H1 (cell line): Measurements from ENCODE around the gene LCP1. TPM values are rescaled to one million over a fixed set of nuclear protein-coding genes. Genes with fewer than 3 reads are reported as not detected.
A peak's percentile ranks its signal among the peaks of the same experiment; 100 is the strongest.

ENCODE experiments used
- CTCF ChIA-PET: fragments of 300-600 bp; sonication (Branson Sonifier 250); formaldehyde crosslinking; loops from one replicate; lab custom pipeline; 2021; ENCODE audit not compliant: partially characterized antibody; lab: Charles Lee
- POLR2A ChIA-PET: fragments of 300-600 bp; sonication (Branson Sonifier 250); formaldehyde crosslinking; loops from one replicate; lab custom pipeline; 2021; ENCODE audit warnings: inconsistent platforms; ENCODE audit not compliant: partially characterized antibody; lab: Charles Lee
- DNase-seq, 2 experiments: peaks; one replicate each; pipeline versions ENCODE4 v3.0.0 to v3.0.0-alpha.2; 2010 to 2022; ENCODE audit warnings: low spot score in 2 of 2, low read depth in 1 of 2, mixed read lengths in 1 of 2
- FAIRE-seq: peaks from 2 replicates; lab custom pipeline; 2011; peaks lifted over from hg19 to GRCh38; lab: Jason Lieb, UNC
- H2AFZ ChIP-seq: 2 replicates; pipeline ENCODE4 v1.8.1; 2012; ENCODE audit warnings: low read length, inconsistent platforms
- H2AK5ac ChIP-seq: 2 replicates; pipeline ENCODE4 v1.6.1; 2013; ENCODE audit warnings: low read depth, low read length
- H2BK120ac ChIP-seq: replicated peaks from 2 replicates; pipeline ENCODE3; 2013; ENCODE audit warnings: low read depth, low read length, inconsistent platforms
- H2BK12ac ChIP-seq: 2 replicates; pipeline ENCODE4 v1.6.1; 2013; ENCODE audit warnings: low read depth, low read length
- H2BK15ac ChIP-seq: 2 replicates; pipeline ENCODE4 v1.6.1; 2013; ENCODE audit warnings: low read length
- H2BK20ac ChIP-seq: 2 replicates; pipeline ENCODE4 v1.6.1; 2013; ENCODE audit warnings: low read length
- H2BK5ac ChIP-seq: 2 replicates; pipeline ENCODE4 v1.6.1; 2013; ENCODE audit warnings: low read depth, low read length
- H3K14ac ChIP-seq: 2 replicates; pipeline ENCODE4 v1.6.1; 2013; ENCODE audit warnings: inconsistent platforms; ENCODE audit not compliant: insufficient read length
- H3K18ac ChIP-seq: 2 replicates; pipeline ENCODE4 v1.6.1; 2013; ENCODE audit warnings: low read length; ENCODE audit errors: extremely low read depth
- H3K23ac ChIP-seq: 2 replicates; pipeline ENCODE4 v1.6.1; 2013; ENCODE audit warnings: inconsistent platforms; ENCODE audit not compliant: insufficient read length
- H3K23me2 ChIP-seq: 2 replicates; pipeline ENCODE4 v1.6.1; 2013; ENCODE audit warnings: low read depth, low read length
- H3K27ac ChIP-seq: 2 replicates; pipeline ENCODE4 v1.6.1; 2011; ENCODE audit warnings: low read depth, low read length, inconsistent platforms
- H3K27me3 ChIP-seq, 4 experiments: replicated peaks in 1 of 4; 1 replicate in 1 of 4; 2 replicates in 3 of 4; pipeline versions ENCODE4 v1.6.1 to v1.8.1; 2011 to 2013; ENCODE audit warnings: low read length in 3 of 4, mild to moderate bottlenecking in 3 of 4, inconsistent platforms in 2 of 4, mixed read lengths in 2 of 4, moderate library complexity in 1 of 4; ENCODE audit not compliant: control insufficient read depth in 3 of 4, insufficient read depth in 3 of 4; ENCODE audit errors: extremely low read depth in 1 of 4
- H3K36me3 ChIP-seq, 4 experiments: 2 replicates each; pipeline versions ENCODE4 v1.6.1 to v1.8.1; 2011 to 2013; ENCODE audit warnings: mild to moderate bottlenecking in 4 of 4, low read length in 3 of 4, moderate library complexity in 2 of 4, control low read depth in 1 of 4, inconsistent platforms in 1 of 4; ENCODE audit not compliant: insufficient read depth in 4 of 4, control insufficient read depth in 2 of 4
- H3K4ac ChIP-seq: replicated peaks from 2 replicates; pipeline ENCODE3; 2013; ENCODE audit warnings: low read length, low read depth, mixed read lengths, inconsistent platforms; ENCODE audit not compliant: insufficient read length
- H3K4me1 ChIP-seq, 4 experiments: replicated peaks in 1 of 4; 1 replicate in 1 of 4; 2 replicates in 3 of 4; pipeline versions ENCODE4 v1.6.1 to v1.8.1; 2011 to 2013; ENCODE audit warnings: low read length in 3 of 4, inconsistent platforms in 2 of 4, mixed read lengths in 1 of 4; ENCODE audit not compliant: insufficient read depth in 4 of 4, control insufficient read depth in 3 of 4
- H3K4me2 ChIP-seq, 2 experiments: 2 replicates each; pipeline versions ENCODE4 v1.6.1 to v1.8.1; 2011 to 2013; ENCODE audit warnings: low read depth in 2 of 2, low read length in 2 of 2, control low read depth in 1 of 2, inconsistent platforms in 1 of 2, mild to moderate bottlenecking in 1 of 2; ENCODE audit not compliant: insufficient read depth in 1 of 2
- H3K4me3 ChIP-seq, 4 experiments: fragments of 200-600, 300-600 bp in 1 of 4; sonication (generic), shearing (Covaris generic), sonication (Bioruptor Twin) in 1 of 4; 2 replicates each; pipeline versions ENCODE4 v1.5.1 to v1.8.1; 2011 to 2016; ENCODE audit warnings: low read length in 4 of 4, low read depth in 3 of 4, control low read depth in 2 of 4, inconsistent platforms in 2 of 4, mild to moderate bottlenecking in 2 of 4, mixed read lengths in 1 of 4, moderate library complexity in 1 of 4; ENCODE audit not compliant: insufficient read depth in 2 of 4; ENCODE audit errors: extremely low read depth in 1 of 4
- H3K56ac ChIP-seq: replicated peaks from 2 replicates; pipeline ENCODE3; 2013; ENCODE audit warnings: low read depth, mild to moderate bottlenecking, mixed read lengths, low read length, inconsistent platforms; ENCODE audit not compliant: insufficient read length
- H3K79me1 ChIP-seq: 2 replicates; pipeline ENCODE4 v1.6.1; 2013; ENCODE audit warnings: low read depth, low read length, control low read depth
- H3K79me2 ChIP-seq, 2 experiments: 2 replicates each; pipeline versions ENCODE4 v1.6.1 to v1.8.1; 2012 to 2013; ENCODE audit warnings: low read length in 2 of 2, mild to moderate bottlenecking in 2 of 2, inconsistent platforms in 1 of 2; ENCODE audit not compliant: insufficient read depth in 2 of 2, control insufficient read depth in 1 of 2
- H3K9ac ChIP-seq, 4 experiments: replicated peaks in 1 of 4; 1 replicate in 1 of 4; 2 replicates in 3 of 4; pipeline versions ENCODE4 v1.6.1 to v1.8.1; 2011 to 2013; ENCODE audit warnings: low read depth in 3 of 4, low read length in 3 of 4, control low read depth in 2 of 4, mild to moderate bottlenecking in 2 of 4, moderate library complexity in 2 of 4, inconsistent platforms in 1 of 4; ENCODE audit errors: extremely low read depth in 1 of 4
- H3K9me3 ChIP-seq, 2 experiments: 2 replicates each; pipeline versions ENCODE4 v1.6.1 to v1.8.1; 2012 to 2013; ENCODE audit warnings: mild to moderate bottlenecking in 2 of 2, moderate library complexity in 2 of 2, control low read depth in 1 of 2, inconsistent platforms in 1 of 2, low read depth in 1 of 2, low read length in 1 of 2, mixed read lengths in 1 of 2; ENCODE audit not compliant: insufficient read depth in 2 of 2
- H4K20me1 ChIP-seq, 2 experiments: replicated peaks in 1 of 2; 2 replicates each; pipeline versions ENCODE3 to v1.8.1; 2011 to 2013; ENCODE audit warnings: inconsistent platforms in 2 of 2, low read length in 2 of 2, mild to moderate bottlenecking in 1 of 2; ENCODE audit not compliant: insufficient read depth in 2 of 2, control insufficient read depth in 1 of 2
- H4K5ac ChIP-seq: 2 replicates; pipeline ENCODE4 v1.6.1; 2013; ENCODE audit warnings: low read length, low read depth, mixed read lengths, inconsistent platforms; ENCODE audit not compliant: insufficient read length
- H4K8ac ChIP-seq: 2 replicates; pipeline ENCODE4 v1.8.0; 2013; ENCODE audit warnings: mild to moderate bottlenecking, moderate library complexity, low read length, inconsistent platforms; ENCODE audit not compliant: insufficient read depth; ENCODE audit errors: extremely low read depth
- H4K91ac ChIP-seq: replicated peaks from 2 replicates; pipeline ENCODE3; 2013; ENCODE audit warnings: low read length, mixed read lengths, inconsistent platforms; ENCODE audit not compliant: insufficient read length
- BRCA1 ChIP-seq: IDR thresholded peaks from 2 replicates; pipeline ENCODE4 v1.6.1; 2012; ENCODE audit warnings: low read depth, low read length, improper control_type of control experiment
- CEBPB ChIP-seq: IDR thresholded peaks from 2 replicates; pipeline ENCODE4 v1.6.1; 2012; ENCODE audit warnings: low read depth, low read length
- EZH2 ChIP-seq: fragments of 200-600 bp; sonication (generic); IDR thresholded peaks from 2 replicates; pipeline ENCODE4 v1.7.1; 2012; ENCODE audit warnings: low read depth, mild to moderate bottlenecking, moderate library complexity, low read length, inconsistent platforms; ENCODE audit not compliant: severe bottlenecking
- FOSL1 ChIP-seq: IDR thresholded peaks from 2 replicates; pipeline ENCODE4 v1.6.1; 2011; ENCODE audit warnings: mild to moderate bottlenecking, low read depth, low read length, moderate library complexity; ENCODE audit not compliant: insufficient read depth
- JUN ChIP-seq: IDR thresholded peaks from 2 replicates; pipeline ENCODE4 v1.6.1; 2011; ENCODE audit warnings: low read depth, mild to moderate bottlenecking, improper control_type of control experiment, low read length
- POLR2AphosphoS5 ChIP-seq: IDR thresholded peaks from 2 replicates; pipeline ENCODE4 v1.6.1; 2011; ENCODE audit warnings: low read depth, low read length
- RBBP5 ChIP-seq: IDR thresholded peaks from 2 replicates; pipeline ENCODE4 v1.7.1; 2012; ENCODE audit warnings: low read depth, mild to moderate bottlenecking, inconsistent platforms, low read length, moderate library complexity, borderline replicate concordance
- SAP30 ChIP-seq: fragments of 300-600 bp; sonication (generic); IDR thresholded peaks from 2 replicates; pipeline ENCODE4 v1.7.1; 2012; ENCODE audit warnings: low read length, moderate library complexity, mild to moderate bottlenecking, inconsistent platforms; ENCODE audit not compliant: insufficient read depth, insufficient replicate concordance
- SIRT6 ChIP-seq: IDR thresholded peaks from one replicate; pipeline ENCODE4 v1.7.1; 2012; ENCODE audit warnings: low read length, inconsistent platforms
- TBP ChIP-seq: IDR thresholded peaks from 2 replicates; pipeline ENCODE4 v1.6.1; 2011; ENCODE audit warnings: low read depth, low read length, improper control_type of control experiment
- TEAD4 ChIP-seq: IDR thresholded peaks from 2 replicates; pipeline ENCODE4 v1.6.1; 2012; ENCODE audit warnings: low read depth, low read length, inconsistent platforms, mixed read lengths
- YY1 ChIP-seq: IDR thresholded peaks from 2 replicates; pipeline ENCODE4 v1.6.1; 2011; ENCODE audit warnings: low read depth, mild to moderate bottlenecking, low read length
- WGBS, 2 experiments: shearing (Covaris generic) in 1 of 2; methylation state at CpG; one replicate each; pipeline versions ENCODE4 v1.1.6 to v1.1.7; 2013 to 2015; ENCODE audit warnings: low lambda C conversion rate in 2 of 2, mixed read lengths in 2 of 2, inconsistent platforms in 1 of 2, low coverage in 1 of 2, missing lambda C conversion rate in 1 of 2; ENCODE audit not compliant: insufficient replicate concordance in 2 of 2, insufficient coverage in 1 of 2, insufficient read length in 1 of 2; ENCODE audit errors: extremely low coverage in 1 of 2, missing lambda C conversion rate in 1 of 2; 5-methylcytosine and 5-hydroxymethylcytosine counted together
- polyA plus RNA-seq, 7 experiments: library from polyadenylated mRNA; depleted of rRNA in 3 of 7; stranded (reverse) in 5 of 7; unstranded in 2 of 7; fragments of >200 nt in 5 of 7; fragments of 200-250 nt in 2 of 7; gene quantifications; 1 replicate in 5 of 7; 2 replicates in 1 of 7; 4 replicates in 1 of 7; pipeline versions ENCODE4 v1.2.1 to v1.2.3, GENCODE V29; 2011 to 2013; ENCODE audit warnings: missing spikeins in 2 of 7, mixed read lengths in 2 of 7
- total RNA-seq: library from RNA; stranded (reverse); fragmentation: NEBNext Ultra II Directional; extraction: Animal tissue kit (Norgen Biotek cat#: 25700); gene quantifications from 2 replicates; pipeline ENCODE4 v1.2.1, GENCODE V29; 2021

Gene LCP1
- total and polyA plus RNA-seq, 2 of the 8 experiments (the other 6 are each of a cell fraction or from before 2014, with no cell fraction given) = 0.65 to 4.3 TPM

DNA sequence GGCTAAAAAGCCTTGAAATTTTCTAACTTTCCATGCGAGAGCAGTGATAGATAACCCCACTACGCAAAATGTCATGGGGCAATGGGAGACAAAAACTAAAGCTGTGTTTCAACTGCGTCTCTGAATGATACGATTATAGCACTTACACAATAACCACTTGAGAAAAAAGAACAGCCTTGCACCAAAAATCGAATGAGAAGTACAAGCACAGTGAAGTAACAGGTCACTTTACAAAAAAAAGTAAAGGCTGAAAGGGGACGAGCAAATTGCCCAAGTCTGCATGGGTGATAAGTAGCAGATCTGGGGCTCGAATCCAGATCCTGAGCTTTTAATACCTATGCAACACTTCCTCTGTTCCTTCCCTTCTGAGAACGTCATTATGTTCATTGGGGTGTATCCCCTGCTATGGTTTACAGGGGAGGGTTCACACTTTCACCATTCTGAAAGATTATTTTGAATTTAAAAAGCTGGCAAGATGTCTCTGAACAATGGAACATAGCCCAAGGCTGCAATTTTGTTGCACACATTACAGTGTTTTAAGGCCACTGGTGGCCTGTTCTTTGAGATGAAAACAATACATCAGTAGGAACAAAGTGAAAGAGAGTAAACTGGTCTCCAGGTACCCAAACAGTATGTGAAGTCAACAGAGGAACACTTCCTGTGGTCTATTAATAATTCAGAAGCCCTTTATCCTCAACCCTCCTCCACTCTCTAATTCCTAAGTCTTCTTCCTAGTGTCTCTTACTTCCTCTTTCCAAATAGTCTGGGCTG lies 80.3 kb downstream of the LCP1 start:
- Histone ChIP-seq H3K4me3 (no peak overlapping the region), H3K36me3 (no peaks in the 10 kb centered on the region), H2BK120ac (no peak overlapping the region), H3K79me1 (no peaks in the 10 kb centered on the region), H3K27me3 (no peaks in the 10 kb centered on the region), H2AFZ (peak overlapping the region; percentile 68; the same call in 1 of the 2 replicates), H2BK15ac (no peak overlapping the region), H3K18ac (no peak overlapping the region), H2BK20ac (no peak overlapping the region), H3K4me1 (no peaks in the 10 kb centered on the region), H3K23ac (no peak overlapping the region), H2AK5ac (no peak overlapping the region), H3K56ac (no peak overlapping the region), H2BK12ac (no peak overlapping the region), H4K5ac (no peak overlapping the region), H3K27ac (no peak overlapping the region), H3K79me2 (no peaks in the 10 kb centered on the region), H4K8ac (no peak overlapping the region), H3K4me2 (no peak overlapping the region), H4K91ac (no peak overlapping the region), H3K9me3 (no peaks in the 10 kb centered on the region), H2BK5ac (no peak overlapping the region), H3K4ac (no peak overlapping the region), H3K14ac (no peak overlapping the region), H3K9ac (no peak overlapping the region), H4K20me1 (no peaks in the 10 kb centered on the region), H3K23me2 (no peaks in the 10 kb centered on the region)
- ChIA-PET CTCF (interaction anchor here (1.3 kb wide), 1 partner anchor 9 kb away, joined by 4 read pairs; no protein-coding TSS in a partner anchor), POLR2A (no interaction called here)
- FAIRE-seq = no peak
- TF ChIP-seq RBBP5 = no peak
- TF ChIP-seq CEBPB = no peak
- no peak for TF ChIP-seq POLR2AphosphoS5
- TF ChIP-seq TEAD4 = no peak
- TF ChIP-seq YY1 = no peak
- no peak for TF ChIP-seq BRCA1
- TF ChIP-seq FOSL1 = no peak
- TF ChIP-seq JUN = no peak
- TF ChIP-seq TBP = no peak
- TF ChIP-seq SIRT6 = no peak
- no peak for TF ChIP-seq EZH2
- TF ChIP-seq SAP30 = no peak
- WGBS, 2 experiments = 78% methylated on average over 8 of the region's 8 CpGs; no CpG with 5 or more reads in 1 of the 2 experiments
- no peak for DNase-seq
